AG04449 (cell line): ENCODE data around the gene GPATCH8.

Experiments used
- CTCF ChIA-PET: fragments of 350-600 bp; formaldehyde crosslinking; extraction: SDS; loops from one replicate; lab custom pipeline; 2021; ENCODE audit warnings: antibody characterized with exemption; lab: Yijun Ruan, JAX
- POLR2A ChIA-PET: fragments of 400-600, 350-600 bp; formaldehyde crosslinking; extraction: SDS; loops from one replicate; lab custom pipeline; 2020; ENCODE audit warnings: antibody characterized with exemption, inconsistent platforms; lab: Yijun Ruan, JAX
- DNase-seq: peaks from one replicate; pipeline ENCODE4 v3.0.0-alpha.2; 2010; ENCODE audit warnings: low read depth, low spot score
- H3K4me3 ChIP-seq: 2 replicates; pipeline ENCODE4 v1.5.1; 2011; ENCODE audit warnings: low read depth, mild to moderate bottlenecking, control low read depth, low read length
- TF ChIP-seq, protein P1 (sequence below): IDR thresholded peaks from one replicate; pipeline ENCODE4 v1.5.1; 2011; ENCODE audit warnings: mild to moderate bottlenecking, moderate library complexity, low read length, control low read depth, inconsistent platforms; ENCODE audit not compliant: insufficient read depth; ENCODE audit errors: missing control alignments

Gene GPATCH8

GRCh38 chr17:44489581-44489980 is 13.6 kb downstream of the GPATCH8 start:
- no peak overlapping the region for H3K4me3 ChIP-seq
- TF ChIP-seq, protein P1, sequence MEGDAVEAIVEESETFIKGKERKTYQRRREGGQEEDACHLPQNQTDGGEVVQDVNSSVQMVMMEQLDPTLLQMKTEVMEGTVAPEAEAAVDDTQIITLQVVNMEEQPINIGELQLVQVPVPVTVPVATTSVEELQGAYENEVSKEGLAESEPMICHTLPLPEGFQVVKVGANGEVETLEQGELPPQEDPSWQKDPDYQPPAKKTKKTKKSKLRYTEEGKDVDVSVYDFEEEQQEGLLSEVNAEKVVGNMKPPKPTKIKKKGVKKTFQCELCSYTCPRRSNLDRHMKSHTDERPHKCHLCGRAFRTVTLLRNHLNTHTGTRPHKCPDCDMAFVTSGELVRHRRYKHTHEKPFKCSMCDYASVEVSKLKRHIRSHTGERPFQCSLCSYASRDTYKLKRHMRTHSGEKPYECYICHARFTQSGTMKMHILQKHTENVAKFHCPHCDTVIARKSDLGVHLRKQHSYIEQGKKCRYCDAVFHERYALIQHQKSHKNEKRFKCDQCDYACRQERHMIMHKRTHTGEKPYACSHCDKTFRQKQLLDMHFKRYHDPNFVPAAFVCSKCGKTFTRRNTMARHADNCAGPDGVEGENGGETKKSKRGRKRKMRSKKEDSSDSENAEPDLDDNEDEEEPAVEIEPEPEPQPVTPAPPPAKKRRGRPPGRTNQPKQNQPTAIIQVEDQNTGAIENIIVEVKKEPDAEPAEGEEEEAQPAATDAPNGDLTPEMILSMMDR, result no peak
- no peak for DNase-seq
- POLR2A ChIA-PET, result interaction anchor here (0.8 kb wide), 1 partner anchor 13 kb away, joined by 3 read pairs; no protein-coding TSS in a partner anchor
- CTCF ChIA-PET, result interaction anchor here (1.9 kb wide), 1 partner anchor 33 kb away, joined by 7 read pairs; no protein-coding TSS in a partner anchor

- no peak for DNase-seq
- no peak overlapping the region for H3K4me3 ChIP-seq
- TF ChIP-seq, protein P1, result no peak
- ChIA-PET CTCF (interaction anchor here (1.0 kb wide), 1 partner anchor 16 kb away, joined by 3 read pairs; no protein-coding TSS in a partner anchor), POLR2A (no interaction called here)
Observed at GRCh38 chr17:44487170-44487569, 16.0 kb downstream of the GPATCH8 start.

GRCh38 chr17:44473367-44473766 is 29.8 kb downstream of the GPATCH8 start:
- POLR2A ChIA-PET, result no interaction called here
- CTCF ChIA-PET, result interaction anchor here (0.9 kb wide), 1 partner anchor 73 kb away, joined by 3 read pairs; no protein-coding TSS in a partner anchor

DNA sequence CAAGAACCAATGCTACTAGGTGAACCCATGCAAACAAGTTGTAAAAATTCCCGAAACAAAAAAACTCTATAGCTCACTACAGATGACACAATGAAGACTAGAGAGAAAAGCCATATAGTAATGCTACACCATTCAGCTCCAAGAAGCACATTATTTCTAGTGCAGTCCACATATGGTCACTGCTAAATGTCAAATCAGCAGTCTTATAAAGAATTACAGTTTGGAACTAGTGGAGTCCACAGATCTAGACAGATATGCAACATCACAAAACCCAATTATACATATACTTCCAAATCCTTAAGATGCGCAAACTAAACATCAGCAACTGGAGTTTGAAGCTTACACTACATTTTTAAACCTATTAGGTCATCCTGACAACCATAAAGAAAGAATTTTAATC is 33.5 kb downstream of the GPATCH8 start:
- ChIA-PET POLR2A (no interaction called here), CTCF (interaction anchor here (1.1 to 1.4 kb wide), 4 partner anchors 15 to 167 kb away, joined by 3 to 5 read pairs (median 4); no protein-coding TSS in a partner anchor)
- TF ChIP-seq, protein P1, result no peak
- no peak overlapping the region for H3K4me3 ChIP-seq
- no peak for DNase-seq

More at GRCh38 chr17:44473367-44473766, 29.8 kb downstream of the GPATCH8 start:
- no peak for DNase-seq
- TF ChIP-seq, protein P1, result no peak
- H3K4me3 ChIP-seq, result no peak overlapping the region

DNA sequence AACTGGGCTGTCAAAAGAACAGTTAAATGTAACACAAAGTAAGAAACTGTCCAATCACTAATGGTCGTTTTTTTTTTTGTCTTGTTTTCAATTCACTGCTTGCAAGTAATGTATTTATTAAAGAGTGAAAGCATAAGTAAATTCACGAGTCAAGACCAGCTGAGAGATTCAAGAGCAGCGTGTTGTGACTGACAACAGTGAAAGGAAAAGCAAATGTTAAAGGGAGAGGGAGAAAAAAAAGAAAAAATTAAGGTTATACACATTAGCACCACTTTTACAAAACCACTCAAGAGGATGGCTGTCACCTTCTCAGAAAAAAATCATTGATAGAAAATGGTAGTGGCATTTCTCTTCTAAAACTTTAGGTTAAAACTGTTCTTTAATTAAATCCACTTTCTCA is 36.1 kb downstream of the GPATCH8 start:
- no peak overlapping the region for H3K4me3 ChIP-seq
- ChIA-PET CTCF (no interaction called here), POLR2A (no interaction called here)
- TF ChIP-seq, protein P1, result no peak
- no peak for DNase-seq

- POLR2A ChIA-PET, result no interaction called here
- TF ChIP-seq, protein P1, result no peak
- CTCF ChIA-PET, result no interaction called here
- H3K4me3 ChIP-seq, result no peak overlapping the region
- DNase-seq, result no peak
Observed at GRCh38 chr17:44466339-44466738, 36.9 kb downstream of the GPATCH8 start.
